ENCODE data around the gene IMMT. TPM values are rescaled to one million over a fixed set of nuclear protein-coding genes. Genes with fewer than 3 reads are reported as not detected.

Gene IMMT
- total RNA-seq, 1 donor from 2014 or later = 70.1 TPM

- H3K4me1 Mint-ChIP-seq (ENCODE audit: low read depth) = peaks cover 16% of the 10 kb centered on the region
- H3K9me3 Mint-ChIP-seq (ENCODE audit: low read depth) = no peaks in the 10 kb centered on the region
- TF ChIP-seq CTCF (IDR thresholded peaks at IDR 0.05) = no peak
- no peak overlapping the region for H3K27ac Mint-ChIP-seq (ENCODE audit: unreplicated experiment)
- no peak for DNase-seq (ENCODE audit: low spot score)
- no peaks in the 10 kb centered on the region for H3K27me3 Mint-ChIP-seq (ENCODE audit: low read depth)
- H3K36me3 Mint-ChIP-seq (ENCODE audit: low read depth) = peaks cover 16% of the 10 kb centered on the region
- no peak overlapping the region for H3K4me3 Mint-ChIP-seq (ENCODE audit: unreplicated experiment)
Measured at GRCh38 chr2:86216575-86217555, 21.6 kb upstream of the IMMT start.

GRCh38 chr2:86214503-86214832, 19.2 kb upstream of the IMMT start:
- TF ChIP-seq CTCF (IDR thresholded peaks at IDR 0.05) = no peak
- H3K36me3 Mint-ChIP-seq (ENCODE audit: low read depth) = peaks cover 25% of the 10 kb centered on the region
- no peak overlapping the region for H3K27ac Mint-ChIP-seq (ENCODE audit: unreplicated experiment)
- H3K27me3 Mint-ChIP-seq (ENCODE audit: low read depth) = no peaks in the 10 kb centered on the region
- no peak overlapping the region for H3K4me3 Mint-ChIP-seq (ENCODE audit: unreplicated experiment)
- H3K4me1 Mint-ChIP-seq (ENCODE audit: low read depth) = peaks cover 16% of the 10 kb centered on the region
- DNase-seq (ENCODE audit: low spot score) = no peak
- H3K9me3 Mint-ChIP-seq (ENCODE audit: low read depth) = no peaks in the 10 kb centered on the region

- H3K36me3 Mint-ChIP-seq (ENCODE audit: low read depth) = peaks cover 26% of the 10 kb centered on the region
- no peaks in the 10 kb centered on the region for H3K9me3 Mint-ChIP-seq (ENCODE audit: low read depth)
- peaks cover 16% of the 10 kb centered on the region for H3K4me1 Mint-ChIP-seq (ENCODE audit: low read depth)
- H3K4me3 Mint-ChIP-seq (ENCODE audit: unreplicated experiment) = no peak overlapping the region
- no peak for TF ChIP-seq CTCF (IDR thresholded peaks at IDR 0.05)
- H3K27me3 Mint-ChIP-seq (ENCODE audit: low read depth) = no peaks in the 10 kb centered on the region
- no peak overlapping the region for H3K27ac Mint-ChIP-seq (ENCODE audit: unreplicated experiment)
- no peak for DNase-seq (ENCODE audit: low spot score)
Measured at GRCh38 chr2:86213699-86214502, 18.6 kb upstream of the IMMT start.

- TF ChIP-seq CTCF (IDR thresholded peaks at IDR 0.05) = no peak
- peaks cover 30% of the 10 kb centered on the region for H3K36me3 Mint-ChIP-seq (ENCODE audit: low read depth)
- DNase-seq (ENCODE audit: low spot score) = no peak
- H3K4me3 Mint-ChIP-seq (ENCODE audit: unreplicated experiment) = no peak overlapping the region
- no peak overlapping the region for H3K27ac Mint-ChIP-seq (ENCODE audit: unreplicated experiment)
- peaks cover 16% of the 10 kb centered on the region for H3K4me1 Mint-ChIP-seq (ENCODE audit: low read depth)
- H3K9me3 Mint-ChIP-seq (ENCODE audit: low read depth) = no peaks in the 10 kb centered on the region
- no peaks in the 10 kb centered on the region for H3K27me3 Mint-ChIP-seq (ENCODE audit: low read depth)
Measured at GRCh38 chr2:86213056-86213455, 17.8 kb upstream of the IMMT start.

- no peak for TF ChIP-seq CTCF (IDR thresholded peaks at IDR 0.05)
- no peak for DNase-seq (ENCODE audit: low spot score)
- Mint-ChIP-seq H3K4me3 (ENCODE audit: unreplicated experiment) (no peak overlapping the region), H3K9me3 (ENCODE audit: low read depth) (no peaks in the 10 kb centered on the region), H3K4me1 (ENCODE audit: low read depth) (peaks cover 7% of the 10 kb centered on the region), H3K27ac (ENCODE audit: unreplicated experiment) (no peak overlapping the region), H3K36me3 (ENCODE audit: low read depth) (peaks cover 33% of the 10 kb centered on the region), H3K27me3 (ENCODE audit: low read depth) (no peaks in the 10 kb centered on the region)
Measured at GRCh38 chr2:86211796-86212188, 16.5 kb upstream of the IMMT start.

All from chondrocyte (in vitro differentiated cells).